HG02885 (cell line): Measurements from ENCODE around the gene OR51E1.

Source experiments
- ATAC-seq: cut with Tn5 transposase; IDR thresholded peaks from one replicate; pipeline ENCODE4 v1.9.1; 2021; ENCODE audit warnings: mild to moderate bottlenecking; ENCODE audit not compliant: unreplicated experiment, poor library complexity

OR51E1 gene

GRCh38 chr11:4704790-4705334 is 61.1 kb downstream of the OR51E1 start:
- no peak for ATAC-seq
